ENCODE data around the gene OGFOD3. TPM values are rescaled to one million over a fixed set of nuclear protein-coding genes. Genes with fewer than 3 reads are reported as not detected.

OGFOD3 gene
- total RNA-seq, 1 experiment from 2014 or later = 53.6 TPM

DNA sequence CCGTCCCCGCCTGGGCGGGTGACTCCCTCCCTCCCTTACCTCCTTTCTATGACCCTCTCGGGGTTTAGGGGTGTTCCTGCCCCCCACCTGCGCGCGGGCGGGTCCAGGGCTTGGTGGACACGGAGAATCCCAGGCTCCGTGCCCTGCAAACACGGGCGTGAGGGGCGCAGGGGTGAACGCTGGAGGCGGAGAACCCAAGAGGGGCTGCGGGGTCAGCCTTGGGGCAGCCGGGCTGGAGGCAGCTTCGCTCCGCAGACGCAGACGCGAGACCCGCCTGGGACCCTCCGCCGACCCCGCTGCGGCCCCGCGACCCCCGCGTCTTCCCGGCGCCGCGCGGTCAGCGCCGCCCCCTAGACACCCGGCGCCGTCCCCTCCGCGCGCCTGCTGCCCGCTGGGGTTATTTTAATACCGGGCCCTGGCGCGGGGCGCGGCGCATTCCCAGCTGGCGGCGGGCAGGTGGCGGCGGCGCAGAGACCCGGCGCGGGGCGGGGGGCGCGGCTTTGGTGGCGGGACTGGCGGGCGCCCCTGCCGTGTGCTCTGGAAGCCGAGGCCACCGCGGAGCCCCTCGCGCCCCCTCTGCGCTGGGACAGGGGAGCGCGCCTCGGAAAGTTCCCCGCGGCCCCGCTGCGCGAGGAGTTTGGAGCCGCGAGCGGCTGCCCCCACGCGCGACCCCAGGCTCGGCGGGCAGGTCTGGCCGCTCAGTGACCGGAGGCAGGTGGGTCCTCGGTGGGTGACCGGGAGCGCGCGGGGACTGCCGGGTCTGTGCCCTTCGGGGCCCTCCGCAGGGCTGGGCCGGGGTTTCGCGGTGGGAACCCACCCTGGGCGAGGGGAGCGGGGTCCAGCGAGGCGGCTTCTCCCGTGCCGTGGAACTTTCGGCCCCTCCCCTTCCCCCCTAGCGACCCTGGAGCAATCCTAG, 46.8 kb downstream of the OGFOD3 start, which contains the start of gene UTS2R:
Gene UTS2R, plus strand, starts transcription at position 433 of the 916 bp plus-strand sequence. CDS start 2,560 bp downstream, outside the sequence.
- Histone ChIP-seq H3K4me2 (ENCODE audit: low read length) (no peak within 1 kb of the TSS), H3K9me2 (ENCODE audit: insufficient read depth) (no peaks in the 10 kb centered on the region), H3K27ac (ENCODE audit: low read depth, low read length) (no peak within 1 kb of the TSS), H4K20me1 (ENCODE audit: insufficient read depth) (no peaks in the 10 kb centered on the region), H3K4me1 (ENCODE audit: control insufficient read depth in 1 of 2, insufficient read depth in 2 of 2, low read length in 2 of 2) (peaks cover 14 to 19% of the 10 kb centered on the region in 2 experiments), H3K4me3 (replicated peaks in 1 of 2; ENCODE audit: low read depth in 1 of 2, low read length in 2 of 2) (no peak within 1 kb of the TSS), H3K9me3 (ENCODE audit: control insufficient read depth in 1 of 2, insufficient read depth in 1 of 2, low read depth in 1 of 2, low read length in 2 of 2) (no peaks in the 10 kb centered on the region), H2AFZ (ENCODE audit: low read depth, low read length, poor library complexity, severe bottlenecking) (no peak within 1 kb of the TSS), H3K27me3 (ENCODE audit: insufficient read depth, low read length) (no peaks in the 10 kb centered on the region), H3K9ac (ENCODE audit: low read length) (no peak within 1 kb of the TSS), H3K36me3 (ENCODE audit: control insufficient read depth in 1 of 2, insufficient read depth in 2 of 2, low read length in 2 of 2) (no peaks in the 10 kb centered on the region), H3K79me2 (ENCODE audit: insufficient read depth, low read length) (no peaks in the 10 kb centered on the region)
- intact Hi-C loops (cut with micrococcal nuclease) = no loop called here
- CTCF ChIA-PET = no interaction called here
- TF ChIP-seq EZH2 (IDR thresholded peaks at IDR 0.05) (no peak), EZH2phosphoT487 (IDR thresholded peaks at IDR 0.05; ENCODE audit: borderline replicate concordance) (no peak), FOSL1 (IDR thresholded peaks at IDR 0.05; ENCODE audit: low read depth) (no peak), CBX3 (IDR thresholded peaks at IDR 0.05; ENCODE audit: low read depth) (no peak)
- RAD21 ChIA-PET (ENCODE audit: low non-redundant PET in 1 of 2, low total read pairs in 2 of 2, uncharacterized antibody in 2 of 2, unreplicated experiment in 2 of 2) = no interaction called here
- DNase-seq (ENCODE audit: low read depth, low spot score) (no peak), ATAC-seq (no peak)
- no TSS peak for BruUV-seq (replicated peaks)
- POLR2A ChIA-PET = no interaction called here

GRCh38 chr17:82370471-82371332, 47.7 kb downstream of the OGFOD3 start:
- H3K9ac ChIP-seq (ENCODE audit: low read length) = no peak overlapping the region
- BruUV-seq (replicated peaks) = no TSS peak
- H3K9me3 ChIP-seq (ENCODE audit: control insufficient read depth in 1 of 2, insufficient read depth in 1 of 2, low read depth in 1 of 2, low read length in 2 of 2) = no peaks in the 10 kb centered on the region
- peaks cover 15 to 19% of the 10 kb centered on the region in 2 experiments for H3K4me1 ChIP-seq (ENCODE audit: control insufficient read depth in 1 of 2, insufficient read depth in 2 of 2, low read length in 2 of 2)
- POLR2A ChIA-PET = no interaction called here
- no peak overlapping the region for H2AFZ ChIP-seq (ENCODE audit: low read depth, low read length, poor library complexity, severe bottlenecking)
- ATAC-seq (no peak), DNase-seq (ENCODE audit: low read depth, low spot score) (no peak)
- no peaks in the 10 kb centered on the region for H4K20me1 ChIP-seq (ENCODE audit: insufficient read depth)
- intact Hi-C loops (cut with micrococcal nuclease) = no loop called here
- H3K4me2 ChIP-seq (ENCODE audit: low read length) = no peak overlapping the region
- CTCF ChIA-PET = no interaction called here
- H3K27ac ChIP-seq (ENCODE audit: low read depth, low read length) = no peak overlapping the region
- RAD21 ChIA-PET (ENCODE audit: low non-redundant PET in 1 of 2, low total read pairs in 2 of 2, uncharacterized antibody in 2 of 2, unreplicated experiment in 2 of 2) = no interaction called here
- H3K9me2 ChIP-seq (ENCODE audit: insufficient read depth) = no peaks in the 10 kb centered on the region
- H3K4me3 ChIP-seq (replicated peaks in 1 of 2; ENCODE audit: low read depth in 1 of 2, low read length in 2 of 2) = no peak overlapping the region
- H3K79me2 ChIP-seq (ENCODE audit: insufficient read depth, low read length) = no peaks in the 10 kb centered on the region
- H3K27me3 ChIP-seq (ENCODE audit: insufficient read depth, low read length) = no peaks in the 10 kb centered on the region
- H3K36me3 ChIP-seq (ENCODE audit: control insufficient read depth in 1 of 2, insufficient read depth in 2 of 2, low read length in 2 of 2) = no peaks in the 10 kb centered on the region
- TF ChIP-seq CBX3 (IDR thresholded peaks at IDR 0.05; ENCODE audit: low read depth) = no peak
- TF ChIP-seq SIN3A (IDR thresholded peaks at IDR 0.05; ENCODE audit: low read depth) = no peak
- no peak for TF ChIP-seq POLR2AphosphoS5 (IDR thresholded peaks at IDR 0.05; ENCODE audit: low read depth, low read length)
- no peak for TF ChIP-seq ZNF274 (IDR thresholded peaks at IDR 0.05; ENCODE audit: low read depth, low read length)
- no peak for TF ChIP-seq TCF7L2 (IDR thresholded peaks at IDR 0.05; ENCODE audit: borderline replicate concordance, extremely low read depth, insufficient read depth, insufficient read length)
- no peak for TF ChIP-seq RAD21 (IDR thresholded peaks at IDR 0.05; ENCODE audit: low read depth)
- no peak for TF ChIP-seq CEBPB (IDR thresholded peaks at IDR 0.05; ENCODE audit: low read depth)
- no peak for TF ChIP-seq SRF (IDR thresholded peaks at IDR 0.05; ENCODE audit: low read depth)
- TF ChIP-seq SP1 (IDR thresholded peaks at IDR 0.05; ENCODE audit: low read depth) = no peak
- TF ChIP-seq JUND (IDR thresholded peaks at IDR 0.05) = no peak
- TF ChIP-seq, protein P1, sequence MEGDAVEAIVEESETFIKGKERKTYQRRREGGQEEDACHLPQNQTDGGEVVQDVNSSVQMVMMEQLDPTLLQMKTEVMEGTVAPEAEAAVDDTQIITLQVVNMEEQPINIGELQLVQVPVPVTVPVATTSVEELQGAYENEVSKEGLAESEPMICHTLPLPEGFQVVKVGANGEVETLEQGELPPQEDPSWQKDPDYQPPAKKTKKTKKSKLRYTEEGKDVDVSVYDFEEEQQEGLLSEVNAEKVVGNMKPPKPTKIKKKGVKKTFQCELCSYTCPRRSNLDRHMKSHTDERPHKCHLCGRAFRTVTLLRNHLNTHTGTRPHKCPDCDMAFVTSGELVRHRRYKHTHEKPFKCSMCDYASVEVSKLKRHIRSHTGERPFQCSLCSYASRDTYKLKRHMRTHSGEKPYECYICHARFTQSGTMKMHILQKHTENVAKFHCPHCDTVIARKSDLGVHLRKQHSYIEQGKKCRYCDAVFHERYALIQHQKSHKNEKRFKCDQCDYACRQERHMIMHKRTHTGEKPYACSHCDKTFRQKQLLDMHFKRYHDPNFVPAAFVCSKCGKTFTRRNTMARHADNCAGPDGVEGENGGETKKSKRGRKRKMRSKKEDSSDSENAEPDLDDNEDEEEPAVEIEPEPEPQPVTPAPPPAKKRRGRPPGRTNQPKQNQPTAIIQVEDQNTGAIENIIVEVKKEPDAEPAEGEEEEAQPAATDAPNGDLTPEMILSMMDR (IDR thresholded peaks at IDR 0.05 in 2 of 3, conservative IDR thresholded peaks at IDR 0.05 in 1 of 3; ENCODE audit: borderline replicate concordance in 1 of 3, insufficient read depth in 1 of 3, low read depth in 2 of 3, low read length in 2 of 3) = no peak

Data from HCT116 (cell line).